HCT116 (cell line): ENCODE results near the gene BFSP2. TPM values are rescaled to one million over a fixed set of nuclear protein-coding genes. Genes with fewer than 3 reads are reported as not detected.

Source experiments
- ATAC-seq: fragments of 200-7000 bp; cut with Tn5 transposase; 2 replicates; pipeline ENCODE4 v1.9.1; 2020; ENCODE audit warnings: mild to moderate bottlenecking, moderate library complexity
- BruUV-seq: library from RNA; stranded (reverse); fragments of 400-500 nt; replicated peaks from 2 replicates; lab custom pipeline; 2021; lab: Mats Ljungman, UMichigan
- CTCF ChIA-PET: fragments of 300-600 bp; sonication (Branson Sonifier 250); formaldehyde crosslinking; loops from one replicate; lab custom pipeline; 2021; ENCODE audit warnings: antibody characterized with exemption; lab: Charles Lee
- POLR2A ChIA-PET: fragments of 300-600, 350-600 bp; sonication (Branson Sonifier 250); formaldehyde crosslinking; loops from one replicate; lab custom pipeline; 2021; ENCODE audit warnings: antibody characterized with exemption; lab: Charles Lee
- RAD21 ChIA-PET, 2 experiments: fragments of 300-600 bp; sonication (Branson Sonifier 250); formaldehyde crosslinking; loops; one replicate each; lab custom pipeline; 2023; ENCODE audit warnings: low total read pairs in 2 of 2; ENCODE audit not compliant: uncharacterized antibody in 2 of 2, unreplicated experiment in 2 of 2, low non-redundant PET in 1 of 2; lab: Charles Lee
- DNase-seq: peaks from one replicate; pipeline ENCODE4 v3.0.0-alpha.2; 2010; ENCODE audit warnings: low read depth, low spot score
- H2AFZ ChIP-seq: fragments of 200-600 bp; shearing (Covaris generic), sonication (generic); 2 replicates; pipeline ENCODE4 v1.6.1; 2017; ENCODE audit warnings: low read depth, mixed run types, mixed read lengths, antibody characterized with exemption, low read length; ENCODE audit not compliant: poor library complexity, severe bottlenecking
- H3K27ac ChIP-seq: 2 replicates; pipeline ENCODE4 v1.5.1; 2012; ENCODE audit warnings: low read depth, low read length
- H3K27me3 ChIP-seq: fragments of 200-600 bp; sonication (generic); 2 replicates; pipeline ENCODE4 v1.6.1; 2016; ENCODE audit warnings: mixed run types, low read length, mixed read lengths; ENCODE audit not compliant: insufficient read depth
- H3K36me3 ChIP-seq, 2 experiments: fragments of 200-500 bp in 1 of 2; fragments of 200-600 bp in 1 of 2; sonication (Bioruptor generic) in 1 of 2; sonication (generic) in 1 of 2; 2 replicates each; pipeline versions ENCODE4 v1.5.1 to v1.6.1; 2014 to 2016; ENCODE audit warnings: low read length in 2 of 2, inconsistent platforms in 1 of 2, mixed read lengths in 1 of 2, mixed run types in 1 of 2; ENCODE audit not compliant: insufficient read depth in 2 of 2, control insufficient read depth in 1 of 2
- H3K4me1 ChIP-seq, 2 experiments: fragments of 200-600 bp in 1 of 2; sonication (generic) in 1 of 2; 2 replicates each; pipeline versions ENCODE4 v1.5.1 to v1.6.1; 2012 to 2017; ENCODE audit warnings: low read length in 2 of 2, inconsistent platforms in 1 of 2, mild to moderate bottlenecking in 1 of 2, mixed read lengths in 1 of 2, mixed run types in 1 of 2, moderate library complexity in 1 of 2; ENCODE audit not compliant: insufficient read depth in 2 of 2, control insufficient read depth in 1 of 2
- H3K4me2 ChIP-seq: fragments of 200-600 bp; sonication (generic); 2 replicates; pipeline ENCODE4 v1.6.1; 2017; ENCODE audit warnings: mixed run types, low read length, mixed read lengths
- H3K4me3 ChIP-seq, 2 experiments: fragments of 200-600 bp in 1 of 2; sonication (generic) in 1 of 2; replicated peaks in 1 of 2; 2 replicates each; pipeline ENCODE4 v1.5.1; 2011 to 2016; ENCODE audit warnings: low read length in 2 of 2, control low read depth in 1 of 2, low read depth in 1 of 2, mild to moderate bottlenecking in 1 of 2, mixed read lengths in 1 of 2, mixed run types in 1 of 2
- H3K79me2 ChIP-seq: fragments of 200-600 bp; sonication (generic); 2 replicates; pipeline ENCODE4 v1.6.1; 2017; ENCODE audit warnings: mild to moderate bottlenecking, mixed run types, low read length, moderate library complexity, mixed read lengths; ENCODE audit not compliant: insufficient read depth
- H3K9ac ChIP-seq: fragments of 200-600 bp; sonication (generic); 2 replicates; pipeline ENCODE4 v1.6.1; 2016; ENCODE audit warnings: low read length, mixed read lengths
- H3K9me2 ChIP-seq: fragments of 200-600 bp; sonication (generic), shearing (Covaris generic); 2 replicates; pipeline ENCODE4 v1.6.1; 2017; ENCODE audit warnings: mixed run types, mild to moderate bottlenecking, moderate library complexity; ENCODE audit not compliant: insufficient read depth
- H3K9me3 ChIP-seq, 2 experiments: fragments of 200-500 bp in 1 of 2; fragments of 200-600 bp in 1 of 2; sonication (Bioruptor generic) in 1 of 2; sonication (generic) in 1 of 2; 2 replicates each; pipeline ENCODE4 v1.6.1; 2014 to 2017; ENCODE audit warnings: low read length in 2 of 2, mixed read lengths in 2 of 2, inconsistent platforms in 1 of 2, low read depth in 1 of 2, mild to moderate bottlenecking in 1 of 2, mixed run types in 1 of 2, moderate library complexity in 1 of 2; ENCODE audit not compliant: control insufficient read depth in 1 of 2, insufficient read depth in 1 of 2
- H4K20me1 ChIP-seq: fragments of 200-600 bp; sonication (generic), shearing (Covaris generic); 2 replicates; pipeline ENCODE4 v1.6.1; 2017; ENCODE audit warnings: mixed run types, mild to moderate bottlenecking, moderate library complexity; ENCODE audit not compliant: insufficient read depth
- ATF3 ChIP-seq: IDR thresholded peaks from 2 replicates; pipeline ENCODE4 v1.6.1; 2012
- CTCF ChIP-seq, 3 experiments: fragments of 200-600 bp in 1 of 3; sonication (generic) in 1 of 3; IDR thresholded peaks in 2 of 3; conservative IDR thresholded peaks in 1 of 3; 2 replicates each; pipeline ENCODE4 v1.5.1; 2012 to 2017; ENCODE audit warnings: low read depth in 2 of 3, low read length in 2 of 3, antibody characterized with exemption in 1 of 3, borderline replicate concordance in 1 of 3, control low read depth in 1 of 3, mild to moderate bottlenecking in 1 of 3, mixed read lengths in 1 of 3, mixed run types in 1 of 3, moderate library complexity in 1 of 3; ENCODE audit not compliant: insufficient read depth in 1 of 3
- EGR1 ChIP-seq: IDR thresholded peaks from 2 replicates; pipeline ENCODE4 v1.6.1; 2012; ENCODE audit warnings: low read depth
- ELF1 ChIP-seq: IDR thresholded peaks from 2 replicates; pipeline ENCODE4 v1.6.1; 2012; ENCODE audit warnings: low read depth, borderline replicate concordance
- EZH2phosphoT487 ChIP-seq: fragments of 200-600 bp; IDR thresholded peaks from 2 replicates; pipeline ENCODE4 v1.6.1; 2018; ENCODE audit warnings: antibody characterized with exemption, borderline replicate concordance
- JUND ChIP-seq: IDR thresholded peaks from 2 replicates; pipeline ENCODE4 v1.6.1; 2012
- MAX ChIP-seq: IDR thresholded peaks from 2 replicates; pipeline ENCODE4 v1.6.1; 2012
- RAD21 ChIP-seq: IDR thresholded peaks from 2 replicates; pipeline ENCODE4 v1.6.1; 2012; ENCODE audit warnings: low read depth, mild to moderate bottlenecking
- SP1 ChIP-seq: IDR thresholded peaks from 2 replicates; pipeline ENCODE4 v1.6.1; 2012; ENCODE audit warnings: low read depth
- SRF ChIP-seq: IDR thresholded peaks from 2 replicates; pipeline ENCODE4 v1.6.1; 2012; ENCODE audit warnings: low read depth
- YY1 ChIP-seq: IDR thresholded peaks from 2 replicates; pipeline ENCODE4 v1.6.1; 2011; ENCODE audit warnings: low read length, low read depth, moderate library complexity, mild to moderate bottlenecking; ENCODE audit not compliant: insufficient replicate concordance; ENCODE audit errors: extremely low read depth
- ZFX ChIP-seq: fragments of 450-650 bp; IDR thresholded peaks from 2 replicates; pipeline ENCODE4 v1.6.1; 2017
- ZNF274 ChIP-seq: fragments of 200-500 bp; sonication (Bioruptor generic); IDR thresholded peaks from 2 replicates; pipeline ENCODE4 v1.6.1; 2014; ENCODE audit warnings: mild to moderate bottlenecking, low read depth, low read length, inconsistent platforms
- intact Hi-C: fragments of 100-400 bp; cut with micrococcal nuclease; formaldehyde crosslinking; loops from 2 replicates; pipeline ENCODE4 v1.10.0; 2022
- total RNA-seq: library from RNA; stranded (reverse); gene quantifications from one replicate; pipeline ENCODE4 v1.2.1, GENCODE V29; 2021; ENCODE audit not compliant: unreplicated experiment

The BFSP2 gene
- total RNA-seq, 1 experiment from 2014 or later, result not detected

- no peak for ATAC-seq
- H3K4me1 ChIP-seq, result peaks cover 11 to 41% of the 10 kb centered on the region in 2 experiments
- no peaks in the 10 kb centered on the region for H3K9me3 ChIP-seq
- H4K20me1 ChIP-seq, result no peaks in the 10 kb centered on the region
- H3K36me3 ChIP-seq, result no peaks in the 10 kb centered on the region
- no peak for DNase-seq
- no peak overlapping the region for H3K4me3 ChIP-seq
- intact Hi-C loops, result no loop called here
- no peaks in the 10 kb centered on the region for H3K79me2 ChIP-seq
- H3K9ac ChIP-seq, result no peak overlapping the region
- H2AFZ ChIP-seq, result no peak overlapping the region
- no peak overlapping the region for H3K4me2 ChIP-seq
- ChIA-PET CTCF (interaction anchor here (0.6 kb wide), 1 partner anchor 98 kb away, joined by 3 read pairs; no protein-coding TSS in a partner anchor), RAD21 (no interaction called here), POLR2A (no interaction called here)
- no peak overlapping the region for H3K27ac ChIP-seq
- no peaks in the 10 kb centered on the region for H3K27me3 ChIP-seq
- no peak for TF ChIP-seq EGR1
- TF ChIP-seq JUND, result no peak
- TF ChIP-seq SRF, result no peak
- H3K9me2 ChIP-seq, result no peaks in the 10 kb centered on the region
- BruUV-seq, result no TSS peak
Observed at GRCh38 chr3:133475245-133476010, 75.6 kb downstream of the BFSP2 start.

- ChIA-PET RAD21 (no interaction called here), POLR2A (interaction anchor here (1.5 kb wide), 1 partner anchor 12 kb away, joined by 3 read pairs; no protein-coding TSS in a partner anchor)
- DNase-seq, result no peak
- H4K20me1 ChIP-seq, result no peaks in the 10 kb centered on the region
- H3K4me3 ChIP-seq, result no peak overlapping the region
- no peaks in the 10 kb centered on the region for H3K9me2 ChIP-seq
- H3K79me2 ChIP-seq, result no peaks in the 10 kb centered on the region
- H3K36me3 ChIP-seq, result no peaks in the 10 kb centered on the region
- no peak overlapping the region for H3K27ac ChIP-seq
- no TSS peak for BruUV-seq
- TF ChIP-seq ELF1 (no peak), MAX (no peak), RAD21 (no peak), SP1 (no peak), ZFX (no peak), ZNF274 (no peak), YY1 (no peak), ATF3 (no peak), EZH2phosphoT487 (no peak), CTCF (IDR thresholded peaks at IDR 0.05 in 2 of 3, conservative IDR thresholded peaks at IDR 0.05 in 1 of 3; ENCODE audit: borderline replicate concordance in 1 of 3, insufficient read depth in 1 of 3, low read depth in 2 of 3, low read length in 2 of 3) (no peak)
- TF ChIP-seq, all 23 proteins: peak for 0
- intact Hi-C loops, result no loop called here
- CTCF ChIA-PET, result no interaction called here
- no peaks in the 10 kb centered on the region for H3K9me3 ChIP-seq
- no peak overlapping the region for H2AFZ ChIP-seq
- no peak for ATAC-seq
- no peak overlapping the region for H3K9ac ChIP-seq
- H3K27me3 ChIP-seq, result no peaks in the 10 kb centered on the region
- H3K4me1 ChIP-seq, result peaks cover 13 to 42% of the 10 kb centered on the region in 2 experiments
- H3K4me2 ChIP-seq, result no peak overlapping the region
Observed at GRCh38 chr3:133476971-133477375, 77.1 kb downstream of the BFSP2 start.
